Dedifferentiated amniotic fluid mesenchymal stem cell (primary cell): ENCODE measurements around the gene GSTP1.
A peak's percentile ranks its signal among the peaks of the same experiment; 100 is the strongest.

Source experiments
- DNase-seq: peaks from one replicate; pipeline ENCODE4 v3.0.0-alpha.2; 2016; ENCODE audit errors: extremely low spot score

Gene GSTP1

DNA sequence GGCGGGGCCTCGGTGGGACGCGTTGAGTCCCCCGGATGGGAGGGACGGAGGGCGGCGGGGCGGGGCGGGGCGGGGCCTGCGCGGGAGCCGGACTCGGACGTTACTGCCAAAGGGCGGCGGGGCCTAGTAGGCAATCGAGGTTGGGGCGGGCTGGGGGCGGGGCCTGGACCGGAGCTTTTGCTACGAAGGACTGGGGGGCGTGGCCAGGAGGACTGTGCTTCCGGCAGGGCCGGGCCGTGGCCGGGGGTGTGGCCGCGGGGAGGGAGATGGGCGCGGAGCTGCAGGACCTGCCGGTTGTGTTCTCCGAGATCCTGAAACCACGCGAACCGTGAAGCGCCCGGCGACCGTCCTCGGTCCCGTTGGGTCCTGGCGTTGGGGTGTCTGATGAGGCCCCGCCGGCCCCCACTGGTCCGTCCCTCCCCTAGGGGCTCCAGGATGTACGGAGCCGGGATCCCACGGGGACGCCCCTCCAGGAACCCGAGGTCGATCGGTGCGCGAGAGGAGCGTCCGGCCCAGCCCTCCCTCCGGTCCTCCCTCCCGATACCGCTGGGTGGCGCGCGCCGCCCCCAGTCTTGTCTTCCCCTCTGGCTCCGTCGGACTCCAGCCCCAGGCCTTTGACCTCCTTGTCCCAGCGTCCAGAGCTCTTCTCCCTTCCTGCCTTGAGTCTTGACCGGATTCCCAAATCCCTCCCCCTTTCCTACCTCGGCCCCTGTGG lies 46.8 kb downstream of the GSTP1 start:
- DNase-seq, result peak; percentile 97

DNA sequence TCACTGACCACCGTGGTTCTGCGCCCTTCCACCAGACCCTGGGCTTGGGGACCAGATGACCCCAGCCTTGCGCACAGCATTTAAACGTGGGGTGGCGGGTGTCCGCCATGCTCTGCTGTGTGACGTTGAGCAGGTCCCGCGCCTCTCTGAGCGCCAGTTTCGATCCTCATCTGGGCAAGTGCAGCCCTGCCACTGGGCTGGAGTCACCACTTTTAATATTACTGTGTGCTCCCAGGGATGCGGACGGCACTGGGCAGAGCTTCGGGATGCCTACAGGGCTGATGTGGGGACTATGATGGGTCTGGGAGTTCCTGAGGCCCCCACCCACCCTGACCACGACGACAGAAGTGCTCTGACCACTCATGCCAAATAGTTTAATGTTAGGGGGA lies 47.3 kb downstream of the GSTP1 start:
- no peak for DNase-seq

DNA sequence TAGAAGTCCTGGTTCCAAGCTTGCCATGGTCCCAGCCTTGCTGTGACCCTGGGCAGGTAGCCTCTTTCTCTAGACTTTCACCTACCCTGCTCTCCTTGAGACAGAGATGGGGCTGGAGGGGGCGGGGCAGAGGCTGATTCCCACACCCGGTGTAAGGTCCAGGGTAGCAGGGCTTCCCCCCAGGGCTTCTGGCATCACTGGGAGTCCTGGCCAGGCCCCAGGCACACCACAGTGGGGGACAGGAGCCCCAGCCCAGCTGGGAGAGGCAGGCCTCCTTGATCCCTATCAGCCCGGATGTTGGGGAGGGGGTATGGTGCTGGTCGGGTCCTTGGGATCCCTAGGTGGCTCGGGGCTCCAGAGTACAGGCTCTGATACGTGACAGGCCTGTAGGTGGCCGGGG lies 47.8 kb downstream of the GSTP1 start:
- DNase-seq, result no peak

DNA sequence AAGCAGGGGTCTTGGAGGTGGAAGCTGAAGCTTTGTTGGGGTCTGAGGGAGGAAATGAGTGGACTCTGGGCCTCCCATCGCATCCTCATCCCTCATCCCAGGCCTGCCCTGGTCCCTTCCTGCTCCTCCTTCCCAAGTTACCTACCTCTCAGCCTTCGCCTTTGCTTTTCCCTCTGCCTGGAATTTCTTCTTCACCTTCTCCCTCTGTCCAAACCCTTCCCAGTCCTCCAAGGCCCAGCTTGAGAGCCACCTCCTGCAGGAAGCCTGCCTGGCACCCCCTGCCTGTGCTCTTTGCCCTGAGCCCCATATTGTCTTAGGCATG lies 48.2 kb downstream of the GSTP1 start:
- no peak for DNase-seq

DNA sequence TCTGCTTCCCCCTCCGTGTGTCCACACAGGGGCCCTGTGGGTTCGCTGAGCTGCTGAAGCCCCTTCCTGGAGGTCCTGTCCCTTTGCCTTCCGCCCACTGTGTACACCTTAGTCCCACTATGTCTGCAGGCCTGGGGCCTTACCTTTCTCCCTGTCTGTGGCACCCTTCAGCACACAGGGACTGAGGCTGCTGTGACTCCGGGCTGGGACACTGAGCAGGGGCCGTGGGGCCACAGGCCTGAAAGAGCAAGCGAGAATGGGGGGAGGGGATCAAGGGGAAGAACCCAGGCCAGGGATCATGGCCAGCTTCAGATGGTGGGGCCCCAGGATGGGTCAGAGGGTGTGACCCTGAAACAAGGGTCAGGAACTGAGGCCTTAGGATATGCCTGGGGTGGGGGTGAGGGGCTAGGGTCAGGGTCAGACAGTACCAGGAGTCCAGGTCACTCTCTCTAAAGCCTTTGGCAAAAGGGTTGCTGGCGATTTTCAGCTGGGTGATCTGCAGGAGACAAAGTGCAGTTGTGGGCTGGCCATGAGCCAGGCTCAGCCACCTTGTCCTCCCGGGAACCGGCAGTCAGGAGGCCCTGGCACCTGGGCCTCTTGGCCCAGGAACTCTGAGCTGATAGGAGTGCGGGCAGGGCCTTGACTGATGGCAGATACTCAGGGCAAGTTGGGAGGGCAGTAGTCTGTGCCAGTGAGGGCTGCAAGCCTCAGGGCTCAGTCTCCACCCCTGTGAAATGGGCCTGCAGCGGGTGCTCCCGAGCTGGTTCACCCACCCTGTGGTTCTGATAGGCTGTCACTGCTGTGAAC lies 48.8 kb downstream of the GSTP1 start:
- DNase-seq, result no peak

DNA sequence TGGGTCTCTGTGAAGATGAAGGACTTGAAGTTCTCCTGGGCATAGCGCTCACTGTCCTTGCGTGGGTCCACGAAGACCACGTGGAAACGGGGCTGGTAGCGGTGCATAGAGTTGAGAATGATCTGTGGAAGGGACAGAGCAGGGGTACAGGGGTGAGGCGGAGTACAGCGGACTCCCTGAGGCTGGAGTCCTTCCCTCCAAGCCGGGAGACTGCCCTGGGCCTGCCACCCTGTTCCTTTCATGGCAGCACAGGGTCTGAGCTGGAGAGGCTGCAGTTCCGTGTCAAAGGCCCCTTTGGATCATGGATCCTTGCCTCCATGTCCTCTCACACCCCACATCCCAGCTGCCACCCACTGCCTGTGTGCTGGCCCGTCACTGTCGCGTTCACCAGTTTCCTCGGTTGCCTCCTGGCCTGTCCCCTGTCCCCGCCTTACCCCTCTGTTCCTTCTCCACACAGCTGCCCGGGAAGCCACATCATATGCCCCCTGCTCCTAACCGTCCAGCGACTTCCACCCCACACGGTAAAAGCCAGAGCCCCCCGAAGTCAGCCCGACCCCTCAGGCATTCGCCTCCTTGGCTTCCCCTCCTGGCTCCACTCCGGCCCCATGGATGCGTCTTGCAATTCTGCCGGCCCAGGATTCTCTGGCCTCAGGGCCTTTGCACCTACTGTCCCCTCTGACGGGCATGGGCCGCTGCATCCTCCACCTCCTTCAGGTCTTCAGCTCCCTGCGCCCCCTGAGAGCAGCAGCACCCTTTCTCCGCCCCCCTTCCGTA lies 49.6 kb downstream of the GSTP1 start:
- no peak for DNase-seq

DNA sequence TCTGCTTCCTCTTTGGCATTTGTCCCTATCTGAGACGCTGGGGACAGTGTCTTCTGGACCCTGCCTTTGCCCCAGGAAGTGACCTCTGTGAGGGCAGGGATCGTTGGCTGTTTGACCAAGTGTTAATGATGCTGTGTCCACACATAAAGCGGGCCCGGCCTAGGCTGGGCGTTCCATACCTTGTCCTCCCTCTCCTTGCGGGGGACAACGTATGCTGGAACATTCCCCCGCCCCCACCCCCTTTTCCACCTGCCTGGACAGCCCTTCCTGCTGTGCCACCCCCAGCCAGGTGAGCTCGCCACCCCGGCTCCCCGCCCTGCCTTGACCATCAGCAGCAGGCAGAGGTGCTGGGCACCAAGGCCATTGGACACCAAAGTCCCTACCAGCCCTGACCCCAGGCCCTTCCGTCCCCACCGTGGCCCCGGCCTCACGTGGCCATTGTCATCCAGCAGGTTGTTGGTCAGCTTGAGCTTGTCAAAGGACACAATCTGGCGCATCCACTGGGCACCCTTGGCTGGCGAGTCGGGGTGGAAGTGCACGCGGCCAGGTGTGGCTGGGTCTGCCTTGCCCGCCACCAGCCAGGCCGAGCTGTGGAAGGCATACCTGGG lies 50.2 kb downstream of the GSTP1 start:
- no peak for DNase-seq

DNA sequence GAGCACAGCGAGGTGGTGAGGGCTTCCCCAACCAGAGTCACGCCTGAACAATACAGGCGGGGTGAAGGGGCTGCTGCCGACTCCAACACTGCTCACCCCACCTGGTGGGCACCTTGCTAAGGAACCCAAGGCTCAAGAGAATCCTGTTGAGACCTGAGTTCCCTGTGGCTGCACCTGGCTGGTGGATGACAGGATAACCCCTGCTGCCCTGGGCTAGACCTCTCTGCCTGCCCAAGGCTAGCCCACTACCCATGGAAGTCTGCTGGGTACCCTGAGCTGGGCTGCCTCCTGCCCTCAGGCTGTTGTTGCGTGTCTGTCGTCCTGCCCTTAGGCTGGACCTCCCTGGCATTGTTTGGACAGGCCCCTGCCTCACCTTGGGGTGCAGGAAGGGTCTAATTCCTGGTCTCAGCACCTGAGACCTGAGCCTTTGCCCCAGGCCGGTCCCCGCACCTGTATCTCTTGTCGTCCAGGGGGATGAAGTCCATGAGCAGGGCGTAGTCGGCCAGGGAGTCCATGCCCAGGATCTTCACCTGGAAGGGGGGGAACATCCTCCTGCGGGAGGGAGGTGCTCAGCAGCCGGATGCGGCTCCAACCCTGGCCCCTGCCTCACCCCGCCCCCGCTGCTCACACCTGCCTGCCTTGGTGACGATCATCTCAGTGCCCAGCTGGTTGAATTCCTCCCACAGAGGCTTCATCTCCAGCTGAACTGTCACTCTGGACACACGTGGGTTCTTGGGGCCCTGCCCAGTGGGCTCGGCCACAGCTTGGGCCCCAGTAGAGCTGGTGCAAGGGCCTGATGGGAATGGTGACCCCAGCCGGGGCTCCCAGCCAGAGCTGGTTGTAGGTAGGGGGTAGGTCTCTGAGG lies 51.0 kb downstream of the GSTP1 start:
- DNase-seq, result no peak

DNA sequence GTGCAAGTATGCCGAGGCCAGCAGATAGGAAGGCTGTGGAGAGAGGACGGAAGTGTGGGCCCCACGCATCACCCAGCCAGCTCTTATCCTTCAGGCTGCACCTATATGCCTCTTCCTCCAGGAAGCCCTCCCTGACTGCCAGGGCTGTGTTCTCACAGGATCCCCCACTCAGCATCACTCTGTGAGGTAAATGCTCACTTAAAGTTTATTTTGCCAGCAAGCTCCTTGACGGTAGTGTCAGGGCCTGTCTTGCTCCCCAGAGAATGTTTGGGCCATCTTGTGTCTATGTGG lies 51.6 kb downstream of the GSTP1 start:
- DNase-seq, result no peak
